ENCODE data around the gene TSPAN32.

- no peak for TF ChIP-seq POLR2A (IDR thresholded peaks at IDR 0.05; ENCODE audit: low read depth, low read length)
- no peak for TF ChIP-seq POLR2AphosphoS5 (IDR thresholded peaks at IDR 0.05; ENCODE audit: low read depth, low read length)
- TF ChIP-seq TAF1 (IDR thresholded peaks at IDR 0.05; ENCODE audit: borderline replicate concordance, low read depth, low read length) = no peak
Measured at GRCh38 chr11:2346586-2347307, 44.9 kb downstream of the TSPAN32 start.

Measured in GM12892 (cell line).